Endothelial cell of umbilical vein (primary cell): ENCODE data around the gene TIGD1. TPM values are rescaled to one million over a fixed set of nuclear protein-coding genes. Genes with fewer than 3 reads are reported as not detected.

Source experiments
- BruUV-seq: library from RNA; stranded (reverse); fragments of 400-500 nt; replicated peaks from 2 replicates; lab custom pipeline; 2021; lab: Mats Ljungman, UMichigan
- CTCF ChIA-PET: fragments of 300-600, 350-600 bp; sonication (Branson Sonifier 250); formaldehyde crosslinking; loops from one replicate; lab custom pipeline; 2021; ENCODE audit warnings: antibody characterized with exemption, inconsistent platforms; lab: Charles Lee
- POLR2A ChIA-PET: fragments of 300-600, 350-600 bp; sonication (Branson Sonifier 250); formaldehyde crosslinking; loops from one replicate; lab custom pipeline; 2021; ENCODE audit warnings: antibody characterized with exemption, inconsistent platforms; lab: Charles Lee
- DNase-seq: peaks from one replicate; pipeline ENCODE4 v3.0.0-alpha.2; 2011; ENCODE audit warnings: low read depth, low spot score
- FAIRE-seq: peaks from 2 replicates; lab custom pipeline; 2011; peaks lifted over from hg19 to GRCh38; lab: Jason Lieb, UNC
- H2AFZ ChIP-seq: 2 replicates; pipeline ENCODE4 v1.6.0; 2012; ENCODE audit warnings: low read depth, low read length, control low read depth, inconsistent platforms
- H3K27ac ChIP-seq: 2 replicates; pipeline ENCODE4 v1.5.1; 2011; ENCODE audit warnings: low read depth, mild to moderate bottlenecking, control low read depth, low read length, moderate library complexity; ENCODE audit not compliant: insufficient read depth
- H3K27me3 ChIP-seq, 2 experiments: 2 replicates each; pipeline versions ENCODE4 v1.6.0 to v1.6.1; 2011; ENCODE audit warnings: low read length in 2 of 2, mixed read lengths in 1 of 2; ENCODE audit not compliant: control insufficient read depth in 2 of 2, insufficient read depth in 2 of 2
- H3K36me3 ChIP-seq, 2 experiments: 2 replicates in 1 of 2; 3 replicates in 1 of 2; pipeline ENCODE4 v1.5.1; 2011; ENCODE audit warnings: low read length in 2 of 2, mild to moderate bottlenecking in 1 of 2, moderate library complexity in 1 of 2; ENCODE audit not compliant: control insufficient read depth in 2 of 2, insufficient read depth in 2 of 2; ENCODE audit errors: extremely low read depth in 1 of 2
- H3K4me1 ChIP-seq: 3 replicates; pipeline ENCODE4 v1.5.1; 2011; ENCODE audit warnings: mild to moderate bottlenecking, low read length; ENCODE audit not compliant: control insufficient read depth, insufficient read depth; ENCODE audit errors: extremely low read depth
- H3K4me2 ChIP-seq: 2 replicates; pipeline ENCODE4 v1.6.1; 2011; ENCODE audit warnings: low read length, control low read depth, mixed read lengths; ENCODE audit not compliant: insufficient read depth
- H3K4me3 ChIP-seq, 3 experiments: fragments of 200-600 bp in 1 of 3; sonication (generic), shearing (Covaris generic) in 1 of 3; replicated peaks in 1 of 3; 2 replicates each; pipeline ENCODE4 v1.5.1; 2011 to 2016; ENCODE audit warnings: control low read depth in 3 of 3, low read length in 3 of 3, mild to moderate bottlenecking in 2 of 3, inconsistent platforms in 1 of 3, low read depth in 1 of 3, moderate library complexity in 1 of 3; ENCODE audit not compliant: insufficient read depth in 1 of 3
- H3K79me2 ChIP-seq: 2 replicates; pipeline ENCODE4 v1.6.0; 2012; ENCODE audit warnings: low read length, inconsistent platforms; ENCODE audit not compliant: control insufficient read depth, insufficient read depth
- H3K9ac ChIP-seq: replicated peaks from 2 replicates; pipeline ENCODE3; 2011; ENCODE audit warnings: low read length, control low read depth; ENCODE audit not compliant: insufficient read depth; ENCODE audit errors: extremely low read depth
- H3K9me1 ChIP-seq: replicated peaks from 3 replicates; pipeline ENCODE4 v1.6.0; 2011; ENCODE audit warnings: mild to moderate bottlenecking, low read length; ENCODE audit not compliant: control insufficient read depth, insufficient read depth; ENCODE audit errors: extremely low read depth
- H3K9me3 ChIP-seq: replicated peaks from 2 replicates; pipeline ENCODE4 v1.5.1; 2012; ENCODE audit warnings: low read length, inconsistent platforms; ENCODE audit not compliant: control insufficient read depth, insufficient read depth
- H4K20me1 ChIP-seq: replicated peaks from 2 replicates; pipeline ENCODE3; 2011; ENCODE audit warnings: mild to moderate bottlenecking, low read length; ENCODE audit not compliant: control insufficient read depth, insufficient read depth; ENCODE audit errors: extremely low read depth
- EZH2 ChIP-seq: IDR thresholded peaks from 2 replicates; pipeline ENCODE4 v1.6.1; 2012; ENCODE audit warnings: borderline replicate concordance, low read depth, mild to moderate bottlenecking, moderate library complexity, low read length, inconsistent platforms; ENCODE audit not compliant: severe bottlenecking
- FOS ChIP-seq: IDR thresholded peaks from 2 replicates; pipeline ENCODE4 v1.6.1; 2011; ENCODE audit warnings: mild to moderate bottlenecking, low read length, moderate library complexity, borderline replicate concordance; ENCODE audit not compliant: insufficient read depth
- GATA2 ChIP-seq: IDR thresholded peaks from 2 replicates; pipeline ENCODE4 v1.7.0; 2011; ENCODE audit warnings: low read depth, mild to moderate bottlenecking, moderate library complexity, mixed read lengths, low read length; ENCODE audit not compliant: insufficient read length, insufficient read depth
- JUN ChIP-seq: IDR thresholded peaks from 2 replicates; pipeline ENCODE4 v1.6.1; 2011; ENCODE audit warnings: borderline replicate concordance, low read depth; ENCODE audit not compliant: insufficient read length, insufficient read depth
- MAX ChIP-seq: IDR thresholded peaks from 2 replicates; pipeline ENCODE4 v1.6.1; 2011; ENCODE audit not compliant: insufficient read depth, insufficient read length
- MYC ChIP-seq: IDR thresholded peaks from one replicate; pipeline ENCODE4 v1.6.1; 2011; ENCODE audit warnings: mild to moderate bottlenecking, low read depth, low read length
- POLR2A ChIP-seq: IDR thresholded peaks from 2 replicates; pipeline ENCODE4 v1.6.1; 2012; ENCODE audit warnings: low read depth, mild to moderate bottlenecking, control low read depth, low read length
- POLR2AphosphoS5 ChIP-seq: IDR thresholded peaks from 2 replicates; pipeline ENCODE4 v1.6.1; 2012; ENCODE audit warnings: low read depth, mild to moderate bottlenecking, control low read depth, low read length, moderate library complexity; ENCODE audit not compliant: insufficient read depth
- dilution Hi-C: fragments of 300-500 bp; cut with MboI; formaldehyde crosslinking; loops from one replicate; pipeline ENCODE4 v1.15.0; 2019; ENCODE audit warnings: low sequenced_read_pairs; ENCODE audit not compliant: extremely low pct_ligation_motif_present
- intact Hi-C: fragments of 100-400 bp; cut with micrococcal nuclease; formaldehyde crosslinking; loops from one replicate; pipeline ENCODE4 v1.10.0; 2022
- polyA plus RNA-seq, 4 experiments: library from polyadenylated mRNA; depleted of rRNA in 3 of 4; stranded (reverse) in 3 of 4; unstranded in 1 of 4; fragments of >200 nt; gene quantifications; 2 replicates each; pipeline versions ENCODE4 v1.2.1 to v1.2.3, GENCODE V29; 2011 to 2012; ENCODE audit warnings: missing spikeins in 1 of 4
- total RNA-seq: library from RNA; stranded (reverse); gene quantifications from 2 replicates; pipeline ENCODE4 v1.2.3, GENCODE V29; 2021
- TF ChIP-seq, protein P1 (sequence below), 2 donors: IDR thresholded peaks; 1 replicate in 1 of 2; 2 replicates in 1 of 2; pipeline ENCODE4 v1.5.1; 2011; ENCODE audit warnings: low read length in 2 of 2, mild to moderate bottlenecking in 2 of 2, moderate library complexity in 2 of 2, control low read depth in 1 of 2, inconsistent platforms in 1 of 2, low read depth in 1 of 2; ENCODE audit not compliant: insufficient read depth in 1 of 2; ENCODE audit errors: extremely low read depth in 1 of 2

Gene TIGD1
- total and polyA plus RNA-seq, 2 donors (not counting 3 experiments of a cell fraction or from before 2014, with no cell fraction given), result 1.6 to 3.3 TPM

DNA sequence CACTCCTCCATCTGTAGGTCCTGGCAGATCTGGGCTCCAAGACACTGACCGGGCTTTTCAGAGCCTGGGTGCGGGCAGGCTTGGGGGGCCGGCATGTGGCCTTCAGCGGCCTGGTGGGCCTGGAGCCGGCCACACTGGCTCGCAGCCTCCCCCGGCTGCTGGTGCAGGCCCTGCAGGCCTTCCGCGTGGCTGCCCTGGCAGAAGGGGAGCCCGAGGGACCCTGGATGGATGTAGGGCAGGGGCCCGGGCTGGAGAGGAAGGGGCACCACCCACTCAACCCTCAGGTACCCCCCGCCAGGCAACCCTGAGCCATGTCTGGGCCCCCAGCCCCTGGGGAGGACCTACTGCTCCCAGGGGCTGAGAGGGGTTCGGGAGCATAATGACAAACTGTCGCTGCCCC, 25.2 kb downstream of the TIGD1 start:
- DNase-seq (no peak), FAIRE-seq (no peak)
- H3K36me3 ChIP-seq, result no peaks in the 10 kb centered on the region
- H3K9me1 ChIP-seq, result no peaks in the 10 kb centered on the region
- H3K27me3 ChIP-seq, result peaks cover 18 to 22% of the 10 kb centered on the region in 2 experiments
- H4K20me1 ChIP-seq, result no peaks in the 10 kb centered on the region
- TF ChIP-seq GATA2 (no peak), FOS (no peak), MAX (no peak), POLR2A (no peak), EZH2 (no peak), POLR2AphosphoS5 (no peak), JUN (no peak), MYC (no peak)
- TF ChIP-seq, protein P1, sequence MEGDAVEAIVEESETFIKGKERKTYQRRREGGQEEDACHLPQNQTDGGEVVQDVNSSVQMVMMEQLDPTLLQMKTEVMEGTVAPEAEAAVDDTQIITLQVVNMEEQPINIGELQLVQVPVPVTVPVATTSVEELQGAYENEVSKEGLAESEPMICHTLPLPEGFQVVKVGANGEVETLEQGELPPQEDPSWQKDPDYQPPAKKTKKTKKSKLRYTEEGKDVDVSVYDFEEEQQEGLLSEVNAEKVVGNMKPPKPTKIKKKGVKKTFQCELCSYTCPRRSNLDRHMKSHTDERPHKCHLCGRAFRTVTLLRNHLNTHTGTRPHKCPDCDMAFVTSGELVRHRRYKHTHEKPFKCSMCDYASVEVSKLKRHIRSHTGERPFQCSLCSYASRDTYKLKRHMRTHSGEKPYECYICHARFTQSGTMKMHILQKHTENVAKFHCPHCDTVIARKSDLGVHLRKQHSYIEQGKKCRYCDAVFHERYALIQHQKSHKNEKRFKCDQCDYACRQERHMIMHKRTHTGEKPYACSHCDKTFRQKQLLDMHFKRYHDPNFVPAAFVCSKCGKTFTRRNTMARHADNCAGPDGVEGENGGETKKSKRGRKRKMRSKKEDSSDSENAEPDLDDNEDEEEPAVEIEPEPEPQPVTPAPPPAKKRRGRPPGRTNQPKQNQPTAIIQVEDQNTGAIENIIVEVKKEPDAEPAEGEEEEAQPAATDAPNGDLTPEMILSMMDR (IDR thresholded peaks at IDR 0.05; ENCODE audit: extremely low read depth in 1 of 2, insufficient read depth in 1 of 2, low read depth in 1 of 2, low read length in 2 of 2), result no peak
- no peak overlapping the region for H3K4me3 ChIP-seq
- H3K79me2 ChIP-seq, result no peaks in the 10 kb centered on the region
- ChIA-PET POLR2A (no interaction called here), CTCF (no interaction called here)
- no peak overlapping the region for H3K9ac ChIP-seq
- dilution Hi-C loops, result no loop called here
- no peak overlapping the region for H3K27ac ChIP-seq
- no peaks in the 10 kb centered on the region for H3K9me3 ChIP-seq
- no peaks in the 10 kb centered on the region for H3K4me1 ChIP-seq
- BruUV-seq, result no TSS peak
- H2AFZ ChIP-seq, result no peak overlapping the region
- intact Hi-C loops, result loop anchor here (2.0 kb wide), 1 partner anchor 26 kb away; the partner anchor contains the start of genes EIF4E2 and TIGD1
- H3K4me2 ChIP-seq, result no peak overlapping the region
